H9 (cell line): ENCODE data around the gene FBXO48. TPM values are rescaled to one million over a fixed set of nuclear protein-coding genes. Genes with fewer than 3 reads are reported as not detected.

Source experiments
- DNase-seq: peaks from one replicate; pipeline ENCODE4 v3.0.0-alpha.2; 2017
- H2AFZ ChIP-seq: one replicate; pipeline ENCODE4 v1.6.1; 2013; ENCODE audit warnings: mild to moderate bottlenecking, low read length, control low read depth, moderate library complexity
- H2AK5ac ChIP-seq: 2 replicates; pipeline ENCODE4 v1.6.1; 2013; ENCODE audit warnings: low read length, control low read depth, mixed read lengths; ENCODE audit not compliant: insufficient read length
- H2BK120ac ChIP-seq: one replicate; pipeline ENCODE4 v1.6.1; 2013; ENCODE audit warnings: low read depth, mild to moderate bottlenecking, low read length, control low read depth, inconsistent platforms; ENCODE audit not compliant: poor library complexity, severe bottlenecking
- H2BK12ac ChIP-seq: 2 replicates; pipeline ENCODE4 v1.6.1; 2013; ENCODE audit warnings: low read length, control low read depth, mixed read lengths, low read depth; ENCODE audit not compliant: insufficient read length
- H2BK15ac ChIP-seq: 2 replicates; pipeline ENCODE4 v1.6.1; 2013; ENCODE audit warnings: low read depth, low read length, control low read depth
- H2BK20ac ChIP-seq: one replicate; pipeline ENCODE4 v1.6.1; 2013; ENCODE audit warnings: low read depth, mild to moderate bottlenecking, low read length, control low read depth, inconsistent platforms; ENCODE audit not compliant: poor library complexity, severe bottlenecking
- H2BK5ac ChIP-seq: 2 replicates; pipeline ENCODE4 v1.6.1; 2013; ENCODE audit warnings: low read length, control low read depth, mixed read lengths; ENCODE audit not compliant: insufficient read length
- H3K14ac ChIP-seq: 2 replicates; pipeline ENCODE4 v1.6.1; 2013; ENCODE audit warnings: low read length, control low read depth; ENCODE audit not compliant: insufficient read depth
- H3K18ac ChIP-seq: 2 replicates; pipeline ENCODE4 v1.6.1; 2013; ENCODE audit warnings: low read depth, mild to moderate bottlenecking, mixed read lengths, low read length, control low read depth; ENCODE audit not compliant: insufficient read length
- H3K23ac ChIP-seq: 2 replicates; pipeline ENCODE4 v1.6.1; 2013; ENCODE audit warnings: low read length, control low read depth, mixed read lengths, low read depth; ENCODE audit not compliant: insufficient read length
- H3K23me2 ChIP-seq: 2 replicates; pipeline ENCODE4 v1.6.1; 2013; ENCODE audit warnings: low read depth, mild to moderate bottlenecking, mixed read lengths, low read length, control low read depth; ENCODE audit not compliant: insufficient read length, poor library complexity, severe bottlenecking
- H3K27ac ChIP-seq: 2 replicates; pipeline ENCODE4 v1.5.1; 2013; ENCODE audit warnings: low read length, control low read depth, mixed read lengths, low read depth; ENCODE audit not compliant: insufficient read length
- H3K27me3 ChIP-seq: 2 replicates; pipeline ENCODE4 v1.6.1; 2013; ENCODE audit warnings: low read length, control low read depth, inconsistent platforms; ENCODE audit not compliant: insufficient read depth
- H3K4ac ChIP-seq: 2 replicates; pipeline ENCODE4 v1.6.1; 2013; ENCODE audit warnings: low read depth, mild to moderate bottlenecking, control low read depth, inconsistent platforms, low read length, moderate library complexity
- H3K4me1 ChIP-seq: 2 replicates; pipeline ENCODE4 v1.6.1; 2013; ENCODE audit warnings: low read length, control low read depth, inconsistent platforms; ENCODE audit not compliant: insufficient read depth
- H3K4me2 ChIP-seq: 2 replicates; pipeline ENCODE4 v1.6.1; 2013; ENCODE audit warnings: low read length, control low read depth, mixed read lengths; ENCODE audit not compliant: insufficient read length, insufficient read depth
- H3K56ac ChIP-seq: 2 replicates; pipeline ENCODE4 v1.6.1; 2013; ENCODE audit warnings: low read depth, mild to moderate bottlenecking, mixed read lengths, low read length, control low read depth; ENCODE audit not compliant: insufficient read length
- H3K79me1 ChIP-seq: 2 replicates; pipeline ENCODE4 v1.6.1; 2013; ENCODE audit warnings: low read depth, mild to moderate bottlenecking, moderate library complexity, low read length, control low read depth, inconsistent platforms; ENCODE audit not compliant: insufficient read depth, poor library complexity, severe bottlenecking
- H3K79me2 ChIP-seq: 2 replicates; pipeline ENCODE4 v1.6.1; 2013; ENCODE audit warnings: low read length, control low read depth, inconsistent platforms; ENCODE audit not compliant: insufficient read depth
- H3K9ac ChIP-seq: 2 replicates; pipeline ENCODE4 v1.6.1; 2013; ENCODE audit warnings: low read length, control low read depth, mixed read lengths; ENCODE audit not compliant: insufficient read length; ENCODE audit errors: extremely low read depth
- H3K9me3 ChIP-seq: one replicate; pipeline ENCODE4 v1.6.1; 2013; ENCODE audit warnings: low read depth, low read length, inconsistent platforms; ENCODE audit not compliant: control insufficient read depth
- H3T11ph ChIP-seq: one replicate; pipeline ENCODE4 v1.6.1; 2013; ENCODE audit warnings: mild to moderate bottlenecking, low read length, control low read depth, inconsistent platforms
- H4K20me1 ChIP-seq: one replicate; pipeline ENCODE4 v1.6.1; 2013; ENCODE audit not compliant: control insufficient read depth, insufficient read length, insufficient read depth
- H4K5ac ChIP-seq: 2 replicates; pipeline ENCODE4 v1.6.1; 2013; ENCODE audit warnings: low read depth, mild to moderate bottlenecking, mixed read lengths, low read length, control low read depth; ENCODE audit not compliant: insufficient read length
- H4K8ac ChIP-seq: replicated peaks from 2 replicates; pipeline ENCODE4 v1.6.1; 2013; ENCODE audit warnings: low read length, control low read depth, mixed read lengths, low read depth; ENCODE audit not compliant: insufficient read length
- H4K91ac ChIP-seq: 2 replicates; pipeline ENCODE4 v1.6.1; 2013; ENCODE audit warnings: low read depth, mild to moderate bottlenecking, moderate library complexity, mixed read lengths, low read length, control low read depth; ENCODE audit not compliant: insufficient read length
- H3K27ac Mint-ChIP-seq, 3 experiments: 2 replicates in 2 of 3; 3 replicates in 1 of 3; pipeline ENCODE4 v1.8.0; 2020 to 2021; ENCODE audit warnings: mixed read lengths in 3 of 3, mild to moderate bottlenecking in 1 of 3, moderate library complexity in 1 of 3
- H3K27me3 Mint-ChIP-seq: 2 replicates; pipeline ENCODE4 v1.8.0; 2021; ENCODE audit warnings: low read depth, mild to moderate bottlenecking, moderate library complexity, mixed read lengths
- H3K36me3 Mint-ChIP-seq, 3 experiments: 2 replicates in 2 of 3; 3 replicates in 1 of 3; pipeline ENCODE4 v1.8.0; 2020 to 2021; ENCODE audit warnings: low read depth in 3 of 3, mixed read lengths in 3 of 3; ENCODE audit not compliant: insufficient read depth in 1 of 3
- H3K4me1 Mint-ChIP-seq, 2 experiments: 2 replicates each; pipeline ENCODE4 v1.8.0; 2020; ENCODE audit warnings: mixed read lengths in 2 of 2
- H3K4me3 Mint-ChIP-seq, 2 experiments: 2 replicates in 1 of 2; 3 replicates in 1 of 2; pipeline ENCODE4 v1.8.0; 2020 to 2021; ENCODE audit warnings: mild to moderate bottlenecking in 2 of 2, mixed read lengths in 2 of 2, moderate library complexity in 1 of 2
- H3K9me3 Mint-ChIP-seq, 2 experiments: 2 replicates in 1 of 2; 3 replicates in 1 of 2; pipeline ENCODE4 v1.8.0; 2020; ENCODE audit warnings: mild to moderate bottlenecking in 2 of 2, mixed read lengths in 2 of 2, moderate library complexity in 1 of 2
- CTCF ChIP-seq: fragments of 200-600 bp; sonication (generic); conservative IDR thresholded peaks from 3 replicates; pipeline ENCODE4 v1.8.0; 2021; ENCODE audit warnings: antibody characterized with exemption, mild to moderate bottlenecking
- total RNA-seq: library from RNA; stranded (reverse); gene quantifications from 2 replicates; pipeline ENCODE4 v1.2.1, GENCODE V29; 2021

The FBXO48 gene
- total RNA-seq, 1 experiment from 2014 or later: 1.4 TPM

DNA sequence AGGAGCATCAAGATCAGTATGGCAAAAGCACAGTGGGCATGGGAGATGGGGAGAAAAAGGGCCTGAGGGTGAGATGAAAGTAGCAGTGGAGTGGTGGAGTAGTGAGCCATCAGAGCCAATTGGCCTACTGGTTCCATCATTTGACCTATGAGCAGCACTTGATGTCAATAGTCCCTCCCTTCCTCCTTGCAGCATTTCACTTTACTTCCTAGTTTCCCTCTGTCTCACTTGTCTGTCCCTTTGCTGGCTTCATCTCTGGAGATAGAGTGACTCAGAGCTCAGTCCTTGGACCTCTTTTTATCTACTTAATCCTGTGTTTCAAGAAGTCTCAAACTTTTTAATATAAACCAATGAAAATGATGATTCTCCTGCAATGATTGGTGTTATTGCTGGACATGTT lies 32.1 kb downstream of the FBXO48 start:
- H2BK15ac ChIP-seq: no peak overlapping the region
- H4K20me1 ChIP-seq: no peaks in the 10 kb centered on the region
- H2BK5ac ChIP-seq: no peak overlapping the region
- Mint-ChIP-seq H3K4me1 (peaks cover 0 to 6% of the 10 kb centered on the region in 2 experiments; a peak in 3 of 4 replicates), H3K27ac (peak overlapping the region in 1 of 3 experiments; percentile 23; a peak in 1 of 7 replicates), H3K27me3 (no peaks in the 10 kb centered on the region), H3K9me3 (no peaks in the 10 kb centered on the region; a peak in 2 of 5 replicates), H3K4me3 (no peak overlapping the region), H3K36me3 (no peaks in the 10 kb centered on the region)
- H3K4ac ChIP-seq: no peak overlapping the region
- no peaks in the 10 kb centered on the region for H3K79me1 ChIP-seq
- DNase-seq: no peak
- H2BK12ac ChIP-seq: no peak overlapping the region
- H4K91ac ChIP-seq: no peak overlapping the region
- H2AK5ac ChIP-seq: no peak overlapping the region
- no peak overlapping the region for H2BK120ac ChIP-seq
- H3K23ac ChIP-seq: no peak overlapping the region
- no peak overlapping the region for H3K56ac ChIP-seq
- no peak overlapping the region for H4K5ac ChIP-seq
- no peak overlapping the region for H3T11ph ChIP-seq
- H3K4me1 ChIP-seq: no peaks in the 10 kb centered on the region; the same call in 1 of the 2 replicates
- no peak overlapping the region for H2BK20ac ChIP-seq
- H4K8ac ChIP-seq: no peak overlapping the region
- no peaks in the 10 kb centered on the region for H3K79me2 ChIP-seq
- no peak overlapping the region for H3K27ac ChIP-seq
- no peaks in the 10 kb centered on the region for H3K27me3 ChIP-seq
- no peaks in the 10 kb centered on the region for H3K9me3 ChIP-seq
- TF ChIP-seq CTCF: no peak
- no peak overlapping the region for H2AFZ ChIP-seq
- no peak overlapping the region for H3K4me2 ChIP-seq
- no peaks in the 10 kb centered on the region for H3K23me2 ChIP-seq
- no peak overlapping the region for H3K9ac ChIP-seq
- no peak overlapping the region for H3K18ac ChIP-seq
- H3K14ac ChIP-seq: no peak overlapping the region
